HL-60/S4 (cell line): ENCODE results near the gene RAB3IL1.
"Not testable (repeated sequence)": the region's sequence is repeated elsewhere in the genome, so short reads cannot be mapped to it uniquely, and the experiment has no call there.

ENCODE experiments used
- in situ Hi-C: fragments of 300-500 bp; cut with MboI; formaldehyde crosslinking; loops from 2 replicates; pipeline ENCODE4 v1.14.3; 2022; ENCODE audit warnings: low sequenced_read_pairs

The RAB3IL1 gene, protein sequence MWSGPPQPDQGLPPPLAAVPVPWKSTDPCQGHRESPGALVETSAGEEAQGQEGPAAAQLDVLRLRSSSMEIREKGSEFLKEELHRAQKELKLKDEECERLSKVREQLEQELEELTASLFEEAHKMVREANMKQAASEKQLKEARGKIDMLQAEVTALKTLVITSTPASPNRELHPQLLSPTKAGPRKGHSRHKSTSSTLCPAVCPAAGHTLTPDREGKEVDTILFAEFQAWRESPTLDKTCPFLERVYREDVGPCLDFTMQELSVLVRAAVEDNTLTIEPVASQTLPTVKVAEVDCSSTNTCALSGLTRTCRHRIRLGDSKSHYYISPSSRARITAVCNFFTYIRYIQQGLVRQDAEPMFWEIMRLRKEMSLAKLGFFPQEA

DNA sequence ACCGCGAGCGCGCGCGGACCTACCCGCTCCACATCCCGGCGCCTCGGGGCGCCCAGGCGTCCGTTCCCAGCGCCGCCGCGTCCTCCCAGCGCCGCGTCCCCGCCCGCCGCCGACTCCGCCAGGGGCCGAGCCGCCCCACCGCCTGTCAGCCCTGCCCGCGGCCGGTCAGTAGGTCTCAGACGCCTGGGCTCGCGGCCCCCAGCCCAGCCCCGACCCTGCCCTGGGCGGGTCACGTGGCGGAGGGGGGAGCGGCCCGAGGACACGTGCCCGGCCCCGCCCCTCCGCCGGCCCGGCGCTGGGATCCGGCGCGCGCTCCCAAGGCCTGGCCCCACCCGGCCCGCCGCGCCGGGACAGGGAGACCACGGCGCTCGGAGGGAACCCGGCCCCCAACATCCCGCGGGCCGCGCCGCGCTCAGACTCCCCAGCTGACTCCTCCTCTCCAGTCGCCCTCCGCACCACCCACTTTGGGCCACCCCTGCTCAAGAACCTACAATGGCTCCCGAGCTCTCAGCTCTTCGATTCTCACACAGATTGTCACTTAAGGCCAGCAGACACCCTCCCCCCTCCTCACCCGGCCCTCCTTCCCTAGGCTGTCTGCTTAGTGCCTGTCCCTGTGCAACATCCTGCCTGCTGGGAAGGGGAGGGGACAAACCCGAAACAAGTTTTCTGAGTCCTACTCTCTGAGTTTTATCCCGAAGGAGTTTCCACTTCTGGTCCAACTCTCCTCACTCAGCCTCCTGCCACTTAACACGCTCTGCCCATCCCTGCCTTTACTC is at the start of gene RAB3IL1:
Gene RAB3IL1, minus strand, starts transcription at position 233 of the 776 bp plus-strand sequence. Its CDS starts 199 bp downstream, at position 34.
- in situ Hi-C loops, result no loop called here

- in situ Hi-C loops, result no loop called here
Measured at GRCh38 chr11:61966734-61967115, 49.4 kb upstream of the RAB3IL1 start.

DNA sequence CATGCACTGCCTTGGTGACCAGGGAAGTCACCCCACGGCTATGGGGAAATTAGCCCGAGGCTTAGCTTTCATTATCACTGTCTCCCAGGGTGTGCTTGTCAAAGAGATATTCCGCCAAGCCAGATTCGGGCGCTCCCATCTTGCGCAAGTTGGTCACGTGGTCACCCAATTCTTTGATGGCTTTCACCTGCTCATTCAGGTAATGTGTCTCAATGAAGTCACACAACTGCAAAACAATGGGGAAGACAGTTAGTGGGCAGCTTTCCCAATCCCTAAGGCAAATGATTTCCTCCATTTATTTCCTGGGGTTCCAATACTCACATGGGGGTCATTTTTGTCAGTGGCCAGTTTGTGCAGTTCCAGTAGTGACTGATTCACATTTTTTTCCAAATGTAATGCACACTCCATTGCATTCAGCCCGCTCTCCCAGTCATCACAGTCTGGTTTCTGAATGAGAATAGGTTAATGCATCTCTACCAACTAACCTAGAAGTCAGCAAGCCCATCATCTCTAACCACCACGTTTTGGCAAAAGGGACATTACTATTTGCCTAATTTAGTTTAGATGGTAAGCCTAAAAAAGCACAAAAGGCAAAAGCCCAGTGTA is 47.4 kb upstream of the RAB3IL1 start:
- in situ Hi-C loops, result not testable (repeated sequence)

GRCh38 chr11:61964058-61964665 is 46.8 kb upstream of the RAB3IL1 start:
- in situ Hi-C loops, result no loop called here

DNA sequence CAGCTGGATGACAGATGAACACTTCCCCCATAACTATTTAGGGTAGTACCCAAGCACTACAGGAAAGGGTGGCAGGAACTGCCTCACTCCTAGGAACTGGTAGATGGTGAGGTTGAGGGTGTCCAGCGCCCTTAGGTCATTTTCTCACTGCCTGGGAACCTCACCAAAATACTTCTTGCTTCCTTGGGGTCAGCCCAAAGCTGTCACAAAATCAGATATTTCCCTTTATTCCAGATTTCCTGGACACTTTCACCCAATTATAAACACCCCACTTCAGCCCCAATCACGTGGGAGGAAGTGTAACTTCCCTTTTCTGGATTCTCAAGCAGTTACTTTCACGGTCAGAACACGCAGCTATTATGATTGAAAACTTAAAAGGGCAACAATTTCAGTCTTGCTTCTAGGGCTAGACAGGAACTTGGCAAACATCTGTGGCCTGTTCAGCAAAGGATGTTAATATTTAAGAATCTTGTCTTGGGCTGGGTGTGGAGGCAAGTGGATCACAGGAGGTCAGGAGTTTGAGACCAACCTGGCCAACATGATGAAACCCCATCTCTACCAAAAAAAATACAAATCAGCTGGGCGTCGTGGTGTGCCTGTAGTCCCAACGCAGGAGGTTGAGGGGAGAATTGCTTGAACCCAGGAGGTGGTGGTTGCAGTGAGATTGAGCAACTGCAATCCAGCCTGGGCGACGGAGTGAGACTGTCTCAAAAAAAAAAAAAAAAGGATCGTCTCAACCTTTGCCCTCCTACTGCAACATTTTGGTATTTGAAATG is 46.1 kb upstream of the RAB3IL1 start:
- in situ Hi-C loops, result no loop called here

DNA sequence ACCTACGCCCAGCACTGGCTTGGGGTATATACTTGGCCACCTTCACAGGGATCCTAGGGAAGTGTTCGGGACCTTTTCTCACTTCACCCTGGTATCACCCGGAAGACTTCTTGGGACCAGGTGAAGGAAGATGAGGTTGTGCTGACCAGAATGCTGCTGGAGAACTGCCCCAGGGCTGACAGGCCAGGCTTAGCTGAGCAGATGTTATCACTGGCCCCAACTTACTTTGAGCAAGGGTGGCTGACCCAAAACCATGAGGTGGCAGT is 45.6 kb upstream of the RAB3IL1 start:
- in situ Hi-C loops, result no loop called here

GRCh38 chr11:61962213-61963015 is 45.0 kb upstream of the RAB3IL1 start:
- in situ Hi-C loops, result no loop called here

DNA sequence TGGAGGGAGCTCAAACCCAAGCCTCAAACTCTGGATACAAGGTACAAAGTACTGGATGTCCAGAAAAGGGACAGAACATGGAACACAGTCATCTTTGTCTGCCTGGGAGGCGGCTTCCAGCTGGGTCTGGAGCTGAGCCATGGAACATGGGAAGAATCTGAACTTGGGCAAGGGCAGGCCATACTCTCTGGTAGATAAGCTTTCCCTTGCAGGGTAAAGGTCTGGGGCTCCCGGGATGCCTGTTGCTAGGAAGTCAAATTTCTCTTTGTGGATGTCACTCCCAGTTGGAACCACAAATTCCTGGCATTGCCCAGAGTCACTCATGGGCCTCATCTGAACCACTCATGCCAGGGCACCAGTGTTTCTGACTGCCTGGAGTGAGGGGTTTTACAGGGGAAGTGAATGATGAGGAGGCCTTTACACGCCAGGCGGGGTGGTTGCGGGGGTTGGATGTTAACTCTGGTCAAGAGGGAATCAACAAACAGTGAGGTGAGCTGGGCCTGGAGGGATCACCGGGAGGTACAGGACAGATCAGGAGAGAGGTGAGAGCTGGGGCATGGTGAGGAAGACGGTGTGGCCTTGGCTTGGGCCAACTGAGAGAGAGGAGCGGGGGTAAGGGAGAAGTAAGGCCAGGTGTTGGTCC is 44.3 kb upstream of the RAB3IL1 start:
- in situ Hi-C loops, result no loop called here

DNA sequence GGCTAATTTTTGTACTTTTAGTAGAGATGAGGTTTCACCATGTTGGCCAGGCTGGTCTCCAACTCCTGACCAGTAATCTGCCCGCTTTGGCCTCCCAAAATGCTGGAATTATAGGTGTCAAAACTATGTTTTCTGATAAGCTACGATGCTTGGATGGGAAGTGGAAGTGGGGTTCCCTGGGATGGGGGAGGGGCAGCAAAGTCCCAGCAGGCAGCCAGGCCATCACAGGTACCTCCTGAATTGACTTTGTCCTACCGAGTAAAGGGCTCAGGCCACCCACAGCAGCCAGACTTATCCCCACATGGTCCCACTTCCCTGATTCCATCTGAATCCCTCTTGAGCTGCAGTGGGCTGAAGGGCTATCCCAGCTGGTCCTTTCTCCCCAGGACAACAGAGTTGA is 43.2 kb upstream of the RAB3IL1 start:
- in situ Hi-C loops, result no loop called here

GRCh38 chr11:61959678-61960077 is 42.3 kb upstream of the RAB3IL1 start:
- in situ Hi-C loops, result no loop called here

DNA sequence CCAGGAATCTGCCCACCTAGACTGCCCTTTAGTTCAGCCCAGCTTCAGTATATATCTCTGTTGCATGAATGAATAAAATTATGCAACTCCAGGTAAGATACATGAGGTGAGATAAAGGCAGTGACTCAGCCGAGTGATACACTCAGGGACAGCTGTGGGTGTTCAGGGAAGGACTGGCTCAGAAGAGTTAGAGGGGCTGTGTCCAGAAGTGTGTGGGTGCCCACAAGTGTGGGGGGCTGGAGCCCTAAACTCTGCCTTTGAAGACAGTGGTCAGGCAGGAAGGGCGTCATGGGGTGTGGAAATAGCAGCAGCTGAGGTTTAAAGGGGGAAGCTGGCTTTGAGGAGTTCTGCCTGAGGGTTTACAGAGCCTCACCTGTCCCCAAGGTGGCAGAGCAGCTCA is 41.7 kb upstream of the RAB3IL1 start:
- in situ Hi-C loops, result no loop called here

DNA sequence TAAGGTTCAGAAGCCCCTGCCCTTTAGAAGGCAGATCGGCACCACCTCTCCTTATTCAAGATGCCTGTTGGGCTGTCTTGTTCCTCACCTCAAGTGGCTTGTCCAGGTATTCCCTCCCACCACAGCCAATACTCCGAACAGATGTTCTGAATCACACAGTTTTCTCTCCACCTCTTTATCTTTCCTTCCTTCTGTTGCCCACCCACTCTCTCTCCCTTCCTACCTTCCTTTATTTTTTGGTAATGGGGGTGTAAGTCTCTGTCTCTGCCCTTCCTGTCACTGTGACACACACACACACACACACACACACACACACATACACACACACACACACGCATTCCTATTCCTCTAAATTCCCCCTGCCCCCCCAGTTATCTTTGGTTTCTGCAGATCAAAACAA is 41.2 kb upstream of the RAB3IL1 start:
- in situ Hi-C loops, result no loop called here

GRCh38 chr11:61957021-61957770 is 39.8 kb upstream of the RAB3IL1 start:
- in situ Hi-C loops, result no loop called here

GRCh38 chr11:61956191-61957020 is 39.0 kb upstream of the RAB3IL1 start:
- in situ Hi-C loops, result no loop called here

GRCh38 chr11:61955422-61956135 is 38.2 kb upstream of the RAB3IL1 start:
- in situ Hi-C loops, result no loop called here

DNA sequence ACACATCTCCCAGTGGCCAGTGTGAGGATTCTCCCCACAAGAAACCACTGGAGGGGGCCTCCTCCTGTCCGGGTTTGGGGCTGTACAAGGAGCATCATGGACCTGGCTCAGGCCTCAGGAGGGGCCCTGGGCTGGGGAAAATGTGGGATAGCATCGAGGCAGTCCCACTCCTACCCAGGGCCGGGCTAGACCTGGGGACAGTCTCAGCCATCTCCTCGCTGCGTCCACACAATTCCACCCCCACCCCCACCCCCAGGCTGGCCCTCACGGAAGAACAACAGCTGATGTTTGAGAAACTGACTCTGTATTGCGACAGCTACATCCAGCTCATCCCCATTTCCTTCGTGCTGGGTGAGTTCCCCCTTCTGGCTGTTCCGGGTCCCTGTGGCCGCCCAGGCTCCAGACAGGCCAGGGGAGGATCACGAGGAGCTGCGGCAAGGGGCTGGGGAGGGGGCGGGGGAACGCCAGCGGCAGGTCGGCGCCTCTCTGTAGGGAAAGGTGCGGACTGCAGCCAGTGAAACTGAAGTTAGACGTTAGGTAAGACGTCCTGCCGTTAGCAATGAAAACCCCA is 37.6 kb upstream of the RAB3IL1 start:
- in situ Hi-C loops, result loop anchor here (5.0 kb wide), 1 partner anchor 58 kb away; no protein-coding TSS in a partner anchor
